Measurements from ENCODE around the gene GPR146.

DNA sequence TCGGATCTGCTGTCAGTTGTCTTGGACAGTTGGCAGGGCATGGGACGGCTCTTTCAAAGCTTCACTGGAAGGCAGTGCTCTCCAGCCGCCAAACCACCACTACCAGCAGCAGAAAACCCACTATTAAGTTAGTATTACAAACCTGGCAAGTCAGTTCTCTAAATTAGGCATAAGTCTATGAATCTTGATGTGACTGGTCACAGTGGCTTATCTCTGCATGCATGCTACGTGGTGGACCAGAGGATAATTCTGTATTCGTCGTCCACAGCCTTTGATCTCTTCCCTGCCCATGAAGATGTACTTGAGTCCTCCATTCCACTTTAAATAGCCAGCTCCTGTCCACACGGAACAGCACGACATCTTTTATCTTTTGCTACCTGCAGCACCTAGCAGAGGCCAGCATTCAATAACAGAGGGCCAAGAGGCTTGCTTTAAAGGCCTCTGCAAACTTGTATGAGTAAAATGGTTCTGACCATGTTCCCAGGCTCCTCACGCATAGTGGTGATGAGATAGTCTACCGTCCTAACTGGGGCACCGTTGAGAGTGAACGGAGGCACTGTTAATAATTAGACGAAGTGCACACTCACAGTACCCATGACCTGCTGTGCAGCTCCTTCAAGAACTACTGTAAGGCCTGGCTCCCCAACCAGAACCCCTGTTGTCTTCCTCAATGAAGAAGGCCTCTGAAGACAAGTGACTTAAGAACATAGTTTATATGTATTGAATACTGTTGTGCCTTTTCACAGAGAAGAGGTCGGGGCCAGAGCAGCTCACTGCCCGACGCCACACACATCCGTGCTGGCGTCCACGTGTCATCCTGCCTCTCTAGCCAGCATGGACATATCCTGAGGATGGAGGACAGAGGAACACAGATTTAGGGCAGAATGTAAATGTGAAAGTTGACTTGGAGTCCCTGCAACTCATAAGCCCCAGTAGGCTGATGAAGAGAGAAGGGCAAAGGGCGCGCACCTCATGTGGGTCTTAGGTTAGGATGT lies 1.0 kb downstream of the GPR146 start:
- TF ChIP-seq U2AF2 (IDR thresholded peaks at IDR 0.05; ENCODE audit: low read depth, low read length) (no peak), POLR2A (IDR thresholded peaks at IDR 0.05; ENCODE audit: insufficient read depth in 1 of 2, low read depth in 2 of 2, low read length in 2 of 2) (peak in 1 of 2 experiments; percentile 67; a peak in 2 of 4 replicates), ZBTB21 (CRISPR knock-in tag; IDR thresholded peaks at IDR 0.05) (no peak), TCF7 (IDR thresholded peaks at IDR 0.05; ENCODE audit: low read depth) (0 out of 2 replicates have a peak, but pooled peaks have one; percentile 30), CHD2 (IDR thresholded peaks at IDR 0.05; ENCODE audit: low read depth, low read length) (no peak), EZH2 (conservative IDR thresholded peaks at IDR 0.05; ENCODE audit: low read depth, low read length) (no peak), EHMT2 (IDR thresholded peaks at IDR 0.05; ENCODE audit: borderline replicate concordance, low read depth, low read length) (no peak), RARA (CRISPR knock-in tag; IDR thresholded peaks at IDR 0.05) (no peak)
- TF ChIP-seq, protein P1, sequence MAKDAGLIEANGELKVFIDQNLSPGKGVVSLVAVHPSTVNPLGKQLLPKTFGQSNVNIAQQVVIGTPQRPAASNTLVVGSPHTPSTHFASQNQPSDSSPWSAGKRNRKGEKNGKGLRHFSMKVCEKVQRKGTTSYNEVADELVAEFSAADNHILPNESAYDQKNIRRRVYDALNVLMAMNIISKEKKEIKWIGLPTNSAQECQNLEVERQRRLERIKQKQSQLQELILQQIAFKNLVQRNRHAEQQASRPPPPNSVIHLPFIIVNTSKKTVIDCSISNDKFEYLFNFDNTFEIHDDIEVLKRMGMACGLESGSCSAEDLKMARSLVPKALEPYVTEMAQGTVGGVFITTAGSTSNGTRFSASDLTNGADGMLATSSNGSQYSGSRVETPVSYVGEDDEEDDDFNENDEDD (CRISPR knock-in tag; IDR thresholded peaks at IDR 0.05; ENCODE audit: borderline replicate concordance) = no peak
- TF ChIP-seq, protein P2, sequence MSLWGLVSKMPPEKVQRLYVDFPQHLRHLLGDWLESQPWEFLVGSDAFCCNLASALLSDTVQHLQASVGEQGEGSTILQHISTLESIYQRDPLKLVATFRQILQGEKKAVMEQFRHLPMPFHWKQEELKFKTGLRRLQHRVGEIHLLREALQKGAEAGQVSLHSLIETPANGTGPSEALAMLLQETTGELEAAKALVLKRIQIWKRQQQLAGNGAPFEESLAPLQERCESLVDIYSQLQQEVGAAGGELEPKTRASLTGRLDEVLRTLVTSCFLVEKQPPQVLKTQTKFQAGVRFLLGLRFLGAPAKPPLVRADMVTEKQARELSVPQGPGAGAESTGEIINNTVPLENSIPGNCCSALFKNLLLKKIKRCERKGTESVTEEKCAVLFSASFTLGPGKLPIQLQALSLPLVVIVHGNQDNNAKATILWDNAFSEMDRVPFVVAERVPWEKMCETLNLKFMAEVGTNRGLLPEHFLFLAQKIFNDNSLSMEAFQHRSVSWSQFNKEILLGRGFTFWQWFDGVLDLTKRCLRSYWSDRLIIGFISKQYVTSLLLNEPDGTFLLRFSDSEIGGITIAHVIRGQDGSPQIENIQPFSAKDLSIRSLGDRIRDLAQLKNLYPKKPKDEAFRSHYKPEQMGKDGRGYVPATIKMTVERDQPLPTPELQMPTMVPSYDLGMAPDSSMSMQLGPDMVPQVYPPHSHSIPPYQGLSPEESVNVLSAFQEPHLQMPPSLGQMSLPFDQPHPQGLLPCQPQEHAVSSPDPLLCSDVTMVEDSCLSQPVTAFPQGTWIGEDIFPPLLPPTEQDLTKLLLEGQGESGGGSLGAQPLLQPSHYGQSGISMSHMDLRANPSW (CRISPR knock-in tag; IDR thresholded peaks at IDR 0.05; ENCODE audit: borderline replicate concordance) = no peak
- TF ChIP-seq, protein P3, sequence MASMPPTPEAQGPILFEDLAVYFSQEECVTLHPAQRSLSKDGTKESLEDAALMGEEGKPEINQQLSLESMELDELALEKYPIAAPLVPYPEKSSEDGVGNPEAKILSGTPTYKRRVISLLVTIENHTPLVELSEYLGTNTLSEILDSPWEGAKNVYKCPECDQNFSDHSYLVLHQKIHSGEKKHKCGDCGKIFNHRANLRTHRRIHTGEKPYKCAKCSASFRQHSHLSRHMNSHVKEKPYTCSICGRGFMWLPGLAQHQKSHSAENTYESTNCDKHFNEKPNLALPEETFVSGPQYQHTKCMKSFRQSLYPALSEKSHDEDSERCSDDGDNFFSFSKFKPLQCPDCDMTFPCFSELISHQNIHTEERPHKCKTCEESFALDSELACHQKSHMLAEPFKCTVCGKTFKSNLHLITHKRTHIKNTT (CRISPR knock-in tag; IDR thresholded peaks at IDR 0.05) = no peak

Data from HepG2 (cell line).